Adrenal gland (tissue), 5 donors: ENCODE results near the gene DYNAP.

ENCODE experiments used
- POLR2A ChIP-seq, 2 donors: fragments of 450-650 bp; IDR thresholded peaks; one replicate each; pipeline ENCODE4 v1.6.1; 2017; ENCODE audit warnings: antibody characterized with exemption in 2 of 2, mild to moderate bottlenecking in 2 of 2, moderate library complexity in 1 of 2
- TF ChIP-seq, protein P1 (sequence below), 6 experiments: fragments of 450-650 bp in 4 of 6; fragments of 200-600 bp in 2 of 6; sonication (generic) in 1 of 6; IDR thresholded peaks; 1 replicate in 5 of 6; 2 replicates in 1 of 6; pipeline versions ENCODE4 v1.5.1 to v1.8.0; 2016 to 2021; ENCODE audit warnings: antibody characterized with exemption in 6 of 6, mild to moderate bottlenecking in 2 of 6, moderate library complexity in 1 of 6
- donor health status: DM: no; HTN: no; CAD: no.

DNA sequence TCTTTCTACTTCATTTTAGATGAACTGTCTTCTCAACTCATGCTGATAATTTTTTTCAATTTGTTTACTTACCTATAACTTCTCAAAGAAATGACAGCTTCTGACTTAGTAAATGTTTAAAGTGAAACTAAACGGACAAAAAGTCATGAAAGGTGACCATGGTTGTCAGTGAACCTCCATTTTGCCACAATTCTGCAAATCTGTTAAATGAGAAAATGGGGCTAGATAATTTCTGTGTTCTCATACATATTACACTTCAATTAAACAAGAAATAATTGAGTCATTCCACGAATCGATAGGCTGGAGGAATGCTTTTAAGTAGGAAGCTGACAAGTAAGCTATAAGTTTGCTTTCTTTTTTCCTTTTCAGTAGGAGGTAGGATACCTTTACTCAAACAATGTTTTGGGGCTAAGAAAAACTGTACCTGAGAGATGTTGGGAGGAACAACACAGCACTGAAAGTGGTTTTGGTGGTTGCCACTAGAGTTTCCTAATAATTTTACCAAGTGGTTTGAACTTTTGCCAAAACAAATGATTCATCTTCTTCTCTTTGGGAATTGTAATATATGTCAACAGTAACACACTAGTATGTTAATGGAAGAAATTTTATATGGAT lies 17.1 kb downstream of the DYNAP start:
- TF ChIP-seq, protein P1, sequence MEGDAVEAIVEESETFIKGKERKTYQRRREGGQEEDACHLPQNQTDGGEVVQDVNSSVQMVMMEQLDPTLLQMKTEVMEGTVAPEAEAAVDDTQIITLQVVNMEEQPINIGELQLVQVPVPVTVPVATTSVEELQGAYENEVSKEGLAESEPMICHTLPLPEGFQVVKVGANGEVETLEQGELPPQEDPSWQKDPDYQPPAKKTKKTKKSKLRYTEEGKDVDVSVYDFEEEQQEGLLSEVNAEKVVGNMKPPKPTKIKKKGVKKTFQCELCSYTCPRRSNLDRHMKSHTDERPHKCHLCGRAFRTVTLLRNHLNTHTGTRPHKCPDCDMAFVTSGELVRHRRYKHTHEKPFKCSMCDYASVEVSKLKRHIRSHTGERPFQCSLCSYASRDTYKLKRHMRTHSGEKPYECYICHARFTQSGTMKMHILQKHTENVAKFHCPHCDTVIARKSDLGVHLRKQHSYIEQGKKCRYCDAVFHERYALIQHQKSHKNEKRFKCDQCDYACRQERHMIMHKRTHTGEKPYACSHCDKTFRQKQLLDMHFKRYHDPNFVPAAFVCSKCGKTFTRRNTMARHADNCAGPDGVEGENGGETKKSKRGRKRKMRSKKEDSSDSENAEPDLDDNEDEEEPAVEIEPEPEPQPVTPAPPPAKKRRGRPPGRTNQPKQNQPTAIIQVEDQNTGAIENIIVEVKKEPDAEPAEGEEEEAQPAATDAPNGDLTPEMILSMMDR (IDR thresholded peaks at IDR 0.05), result no peak
- no peak for TF ChIP-seq POLR2A (IDR thresholded peaks at IDR 0.05)
